Esophagus squamous epithelium (tissue), 5 donors: ENCODE results near the gene SMARCC2. TPM values are rescaled to one million over a fixed set of nuclear protein-coding genes. Genes with fewer than 3 reads are reported as not detected.
A peak's percentile ranks its signal among the peaks of the same experiment; 100 is the strongest.

Experiments used
- DNase-seq: peaks from one replicate; lab custom pipeline; 2025; lab: John Stamatoyannopoulos, UW
- H3K27ac ChIP-seq, 4 donors: fragments of 200-600 bp; sonication (generic); one replicate each; pipeline ENCODE4 v1.5.1; 2016 to 2019; ENCODE audit warnings: mild to moderate bottlenecking in 1 of 4
- H3K27me3 ChIP-seq, 4 donors: fragments of 200-600 bp; sonication (generic); 1 replicate in 3 of 4; 2 replicates in 1 of 4; pipeline versions ENCODE4 v1.5.1 to v1.6.0; 2017 to 2021; ENCODE audit warnings: antibody characterized with exemption in 1 of 4
- H3K36me3 ChIP-seq, 3 donors: fragments of 200-600 bp; sonication (generic); one replicate each; pipeline ENCODE4 v1.5.1; 2016 to 2019
- H3K4me1 ChIP-seq, 3 donors: fragments of 200-600 bp; sonication (generic); one replicate each; pipeline ENCODE4 v1.5.1; 2017 to 2019
- H3K4me3 ChIP-seq, 4 donors: fragments of 200-600 bp; sonication (generic); 1 replicate in 3 of 4; 2 replicates in 1 of 4; pipeline ENCODE4 v1.5.1; 2016 to 2019; ENCODE audit warnings: mild to moderate bottlenecking in 2 of 4, moderate library complexity in 1 of 4
- H3K9me3 ChIP-seq, 3 donors: fragments of 200-600 bp; sonication (generic); one replicate each; pipeline ENCODE4 v1.5.1; 2016 to 2019
- CTCF ChIP-seq, 6 experiments: fragments of 450-650 bp in 4 of 6; fragments of 200-600 bp in 2 of 6; sonication (generic) in 2 of 6; IDR thresholded peaks; one replicate each; pipeline ENCODE4 v1.5.1; 2016 to 2019; ENCODE audit warnings: antibody characterized with exemption in 6 of 6, mild to moderate bottlenecking in 4 of 6, moderate library complexity in 4 of 6
- POLR2A ChIP-seq, 4 donors: fragments of 450-650 bp; IDR thresholded peaks; one replicate each; pipeline ENCODE4 v1.6.1; 2017; ENCODE audit warnings: antibody characterized with exemption in 4 of 4, mild to moderate bottlenecking in 4 of 4, moderate library complexity in 3 of 4
- WGBS, 2 donors: methylation state at CpG; one replicate each; pipeline ENCODE4 v1.1.5; 2018; 5-methylcytosine and 5-hydroxymethylcytosine counted together
- intact Hi-C: fragments of 100-400 bp; cut with DNase I; formaldehyde crosslinking; loops from one replicate; pipeline ENCODE4 v1.15.0; 2022
- total RNA-seq, 4 donors: library from RNA; depleted of rRNA; stranded (reverse); fragments of >200 nt; gene quantifications; one replicate each; pipeline ENCODE4 v1.1.0, GENCODE V29; 2016
- donor health status: DM: yes; HTN: yes; CAD: no.

SMARCC2 gene
- total RNA-seq, 4 donors from 2014 or later = 31.7 to 64.9 (median 46.1) TPM

GRCh38 chr12:56224954-56225353, 35.7 kb upstream of the SMARCC2 start:
- no peaks in the 10 kb centered on the region for H3K9me3 ChIP-seq
- H3K27me3 ChIP-seq = no peaks in the 10 kb centered on the region
- intact Hi-C loops = no loop called here
- TF ChIP-seq POLR2A (IDR thresholded peaks at IDR 0.05) (no peak), CTCF (IDR thresholded peaks at IDR 0.05) (no peak)
- no peak for DNase-seq
- peaks cover 32 to 47% (median 33%) of the 10 kb centered on the region in 3 donors for H3K4me1 ChIP-seq
- peaks cover 0 to 40% (median 7%) of the 10 kb centered on the region in 3 donors for H3K36me3 ChIP-seq
- H3K4me3 ChIP-seq = peak overlapping the region; percentile 67 to 81 (median 69)
- WGBS, 2 donors = 54 to 70% methylated on average over 9 to 10 of the region's 11 CpGs
- peak overlapping the region; percentile 80 to 99 (median 92) for H3K27ac ChIP-seq

- H3K36me3 ChIP-seq = peaks cover 0 to 37% (median 7%) of the 10 kb centered on the region in 3 donors
- peak; percentile 74 for DNase-seq
- TF ChIP-seq CTCF (IDR thresholded peaks at IDR 0.05) (peak; percentile 83 to 98 (median 90)), POLR2A (IDR thresholded peaks at IDR 0.05) (peak in 2 of 4 donors; percentile 5 to 30)
- H3K27me3 ChIP-seq = no peaks in the 10 kb centered on the region
- peak within 1 kb of the TSS; percentile 80 to 99 (median 98) for H3K27ac ChIP-seq
- whole genome bisulfite sequencing, 2 donors = 0% methylated on average over 1 to 16 of the region's 41 CpGs
- intact Hi-C loops = no loop called here
- no peaks in the 10 kb centered on the region for H3K9me3 ChIP-seq
- peak within 1 kb of the TSS; percentile 67 to 81 (median 69) for H3K4me3 ChIP-seq
- peaks cover 33 to 54% (median 37%) of the 10 kb centered on the region in 3 donors for H3K4me1 ChIP-seq
Measured at GRCh38 chr12:56224102-56224701, 34.9 kb upstream of the SMARCC2 start, which contains the start of gene NABP2. NABP2 (plus strand) TSS chr12:56224342; CDS start chr12:56224857, 515 bp downstream.

- peaks cover 0 to 31% (median 2%) of the 10 kb centered on the region in 3 donors for H3K36me3 ChIP-seq
Measured at GRCh38 chr12:56223571-56224101, 34.4 kb upstream of the SMARCC2 start.

GRCh38 chr12:56222531-56222895, 33.2 kb upstream of the SMARCC2 start:
- H3K4me3 ChIP-seq = peak overlapping the region; percentile 73 to 89 (median 83)
- no peaks in the 10 kb centered on the region for H3K27me3 ChIP-seq
- H3K36me3 ChIP-seq = peaks cover 0 to 26% (median 0%) of the 10 kb centered on the region in 3 donors
- no peak for DNase-seq
- no peaks in the 10 kb centered on the region for H3K9me3 ChIP-seq
- intact Hi-C loops = no loop called here
- 13 to 17% methylated on average over 4 of the region's 4 CpGs for WGBS, 2 donors
- H3K4me1 ChIP-seq = peaks cover 33 to 66% (median 37%) of the 10 kb centered on the region in 3 donors
- peak overlapping the region; percentile 94 to 99 (median 98) for H3K27ac ChIP-seq
- TF ChIP-seq CTCF (IDR thresholded peaks at IDR 0.05) (no peak), POLR2A (IDR thresholded peaks at IDR 0.05) (no peak)

More at GRCh38 chr12:56223571-56224101, 34.4 kb upstream of the SMARCC2 start:
- TF ChIP-seq CTCF (IDR thresholded peaks at IDR 0.05) (no peak), POLR2A (IDR thresholded peaks at IDR 0.05) (no peak)
- H3K27me3 ChIP-seq = no peaks in the 10 kb centered on the region
- peaks cover 33 to 59% (median 37%) of the 10 kb centered on the region in 3 donors for H3K4me1 ChIP-seq
- WGBS, 2 donors = 21 to 26% methylated on average over 15 of the region's 15 CpGs
- H3K9me3 ChIP-seq = no peaks in the 10 kb centered on the region
- no peak for DNase-seq
- H3K27ac ChIP-seq = peak overlapping the region; percentile 80 to 99 (median 92)
- intact Hi-C loops = no loop called here
- H3K4me3 ChIP-seq = peak overlapping the region; percentile 67 to 81 (median 69)
